GM06990 (cell line): ENCODE results near the gene CD244.

ENCODE experiments used
- DNase-seq: peaks from one replicate; pipeline ENCODE4 v3.0.0-alpha.2; 2011; ENCODE audit not compliant: insufficient read length; ENCODE audit errors: extremely low read depth
- H3K27me3 ChIP-seq: replicated peaks from 2 replicates; pipeline ENCODE4 v1.6.0; 2011; ENCODE audit warnings: low read length; ENCODE audit not compliant: control insufficient read depth, insufficient read depth
- H3K36me3 ChIP-seq: 2 replicates; pipeline ENCODE4 v1.5.1; 2011; ENCODE audit warnings: low read length; ENCODE audit not compliant: control insufficient read depth, insufficient read depth
- H3K4me3 ChIP-seq: replicated peaks from 2 replicates; pipeline ENCODE4 v1.5.1; 2011; ENCODE audit warnings: low read depth, mild to moderate bottlenecking, control low read depth, low read length
- TF ChIP-seq, protein P1 (sequence below): IDR thresholded peaks from 2 replicates; pipeline ENCODE4 v1.5.1; 2011; ENCODE audit warnings: low read length, control low read depth, mild to moderate bottlenecking, inconsistent platforms; ENCODE audit not compliant: insufficient read depth, poor library complexity, severe bottlenecking

CD244 gene

DNA sequence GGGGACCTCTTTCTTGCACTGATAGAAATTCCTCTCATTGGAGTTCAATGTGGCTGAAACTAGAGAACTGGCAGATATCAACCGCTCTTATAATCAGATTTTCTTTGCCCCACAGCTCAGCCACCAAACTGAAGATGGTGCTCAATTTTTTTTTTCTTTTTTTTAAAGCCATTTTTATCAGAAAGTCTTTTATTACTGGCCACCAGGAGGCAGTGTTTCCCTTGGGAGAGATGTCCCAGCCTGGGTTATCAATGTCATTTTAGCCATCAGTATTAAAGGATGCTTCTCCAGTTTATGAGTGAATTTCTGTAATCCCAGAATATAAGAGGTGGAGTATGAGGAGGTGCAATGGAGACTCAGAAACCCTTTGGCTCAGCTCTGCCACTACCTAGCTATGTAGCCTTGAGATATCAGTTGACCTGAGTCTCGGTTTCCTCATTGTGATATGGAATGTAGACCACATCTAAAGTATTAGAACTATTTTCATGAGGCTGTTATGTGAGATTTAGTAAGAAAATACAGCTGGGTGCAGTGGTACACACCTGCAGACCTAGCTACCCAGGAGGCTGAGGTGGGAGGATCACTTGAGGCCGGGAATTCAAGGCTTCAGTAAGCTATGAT, 27.6 kb downstream of the CD244 start:
- TF ChIP-seq, protein P1, sequence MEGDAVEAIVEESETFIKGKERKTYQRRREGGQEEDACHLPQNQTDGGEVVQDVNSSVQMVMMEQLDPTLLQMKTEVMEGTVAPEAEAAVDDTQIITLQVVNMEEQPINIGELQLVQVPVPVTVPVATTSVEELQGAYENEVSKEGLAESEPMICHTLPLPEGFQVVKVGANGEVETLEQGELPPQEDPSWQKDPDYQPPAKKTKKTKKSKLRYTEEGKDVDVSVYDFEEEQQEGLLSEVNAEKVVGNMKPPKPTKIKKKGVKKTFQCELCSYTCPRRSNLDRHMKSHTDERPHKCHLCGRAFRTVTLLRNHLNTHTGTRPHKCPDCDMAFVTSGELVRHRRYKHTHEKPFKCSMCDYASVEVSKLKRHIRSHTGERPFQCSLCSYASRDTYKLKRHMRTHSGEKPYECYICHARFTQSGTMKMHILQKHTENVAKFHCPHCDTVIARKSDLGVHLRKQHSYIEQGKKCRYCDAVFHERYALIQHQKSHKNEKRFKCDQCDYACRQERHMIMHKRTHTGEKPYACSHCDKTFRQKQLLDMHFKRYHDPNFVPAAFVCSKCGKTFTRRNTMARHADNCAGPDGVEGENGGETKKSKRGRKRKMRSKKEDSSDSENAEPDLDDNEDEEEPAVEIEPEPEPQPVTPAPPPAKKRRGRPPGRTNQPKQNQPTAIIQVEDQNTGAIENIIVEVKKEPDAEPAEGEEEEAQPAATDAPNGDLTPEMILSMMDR, result peak; percentile 64
- no peaks in the 10 kb centered on the region for H3K36me3 ChIP-seq
- no peaks in the 10 kb centered on the region for H3K27me3 ChIP-seq
- no peak overlapping the region for H3K4me3 ChIP-seq
- no peak for DNase-seq

DNA sequence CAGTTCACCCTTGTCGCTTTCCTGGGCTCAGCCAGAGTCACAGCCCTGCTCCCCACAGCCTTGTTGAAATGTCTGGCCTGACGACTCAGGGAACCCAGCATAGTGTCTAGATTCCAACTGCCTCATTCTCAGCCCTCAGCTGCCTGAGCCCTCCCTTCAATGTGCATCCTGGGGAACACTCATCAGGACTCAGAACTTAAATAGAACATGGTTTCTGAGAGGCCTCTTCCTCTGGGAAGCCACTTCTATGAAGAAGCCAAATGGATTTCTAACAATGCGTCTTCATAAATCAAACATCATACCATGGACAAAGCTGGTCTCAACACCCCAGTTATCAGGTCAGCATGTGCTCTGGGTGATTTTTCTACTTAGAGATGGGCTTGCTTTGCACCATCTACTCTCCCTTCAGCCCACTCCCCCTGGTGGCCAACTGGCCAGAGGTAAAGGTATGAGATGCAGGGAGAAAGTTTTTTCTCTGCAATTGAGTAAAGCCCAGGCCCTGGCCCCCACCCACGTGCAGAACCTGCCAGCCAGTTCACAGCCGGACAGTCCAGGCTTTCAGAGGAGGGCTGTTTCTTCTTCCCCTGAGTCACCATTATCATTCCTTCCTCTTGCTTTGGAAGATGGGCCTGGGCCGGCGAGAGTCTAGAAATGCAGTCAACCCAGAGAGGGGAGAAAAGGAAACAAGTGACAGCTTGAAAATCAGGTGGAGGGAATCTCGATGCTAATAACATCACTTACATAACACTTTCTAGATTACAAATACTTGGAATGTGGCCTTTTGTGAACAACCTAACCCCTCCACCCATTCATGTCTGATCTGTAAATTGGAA, 32.1 kb downstream of the CD244 start:
- no peak overlapping the region for H3K4me3 ChIP-seq
- TF ChIP-seq, protein P1, result peak; percentile 87
- peak; percentile 29 for DNase-seq
- no peaks in the 10 kb centered on the region for H3K27me3 ChIP-seq
- H3K36me3 ChIP-seq, result no peaks in the 10 kb centered on the region; the same call in 1 of the 2 replicates

DNA sequence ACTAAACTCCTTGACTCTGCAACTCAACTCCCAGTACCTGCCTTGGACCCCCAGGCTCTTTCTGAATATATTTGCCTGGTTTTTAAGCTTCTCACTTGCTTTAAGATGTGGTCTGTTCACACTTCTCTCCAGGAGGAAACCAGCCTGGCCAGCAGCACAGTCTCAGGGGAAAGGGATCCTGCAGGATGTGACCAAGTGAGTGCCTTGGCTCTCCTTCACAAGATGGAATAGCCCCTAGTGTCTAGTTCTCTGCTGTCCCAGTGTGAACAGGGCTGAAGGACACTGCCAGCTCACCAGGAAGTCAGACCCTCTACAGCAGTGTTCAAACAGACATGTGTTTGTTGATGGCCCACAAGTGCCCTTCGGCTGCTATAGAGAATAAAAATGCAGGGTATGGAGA, 32.9 kb downstream of the CD244 start:
- Histone ChIP-seq H3K36me3 (no peaks in the 10 kb centered on the region; the same call in 1 of the 2 replicates), H3K27me3 (no peaks in the 10 kb centered on the region), H3K4me3 (no peak overlapping the region)
- DNase-seq, result no peak
- TF ChIP-seq, protein P1, result no peak

DNA sequence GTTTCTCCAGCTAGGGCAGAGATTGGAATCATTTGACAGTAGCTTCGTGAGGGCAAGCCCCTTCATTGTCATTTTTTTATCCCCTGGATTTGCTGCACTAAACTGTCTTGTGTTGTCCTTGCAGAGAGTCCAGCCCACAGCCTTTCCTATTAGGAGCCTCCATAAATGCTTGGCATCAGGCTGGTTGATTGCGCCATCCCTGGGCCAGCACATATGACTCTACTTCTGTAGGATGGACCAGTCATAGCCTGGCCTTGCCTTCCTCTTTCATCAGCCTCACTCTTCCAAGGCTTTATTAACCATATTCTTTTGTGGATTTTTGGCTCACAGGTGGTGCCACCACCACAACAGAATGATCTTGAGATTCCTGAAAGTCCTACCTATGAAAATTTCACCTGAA, 35.3 kb downstream of the CD244 start:
- no peak for DNase-seq
- no peak overlapping the region for H3K4me3 ChIP-seq
- H3K27me3 ChIP-seq, result no peaks in the 10 kb centered on the region
- H3K36me3 ChIP-seq, result no peaks in the 10 kb centered on the region; the same call in 1 of the 2 replicates
- TF ChIP-seq, protein P1, result no peak

DNA sequence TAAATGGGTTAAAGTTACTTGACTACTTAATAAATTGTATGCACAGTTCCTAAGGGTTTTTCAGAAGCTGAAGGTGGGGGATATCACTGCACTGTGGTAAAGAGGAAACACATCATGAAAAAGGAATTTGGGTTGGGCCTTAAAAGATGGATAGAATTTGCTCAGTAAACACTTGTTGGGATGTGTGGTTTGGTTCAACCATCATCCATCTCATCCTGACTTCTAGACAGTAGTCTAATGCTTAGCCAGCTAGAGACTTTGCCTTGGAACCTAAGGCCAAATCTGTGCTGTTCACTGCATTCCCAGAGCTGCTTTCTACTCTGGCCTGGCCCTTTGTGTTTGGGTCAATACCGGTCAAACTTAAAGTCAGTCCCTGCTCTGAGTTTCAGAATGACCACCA, 36.1 kb downstream of the CD244 start:
- Histone ChIP-seq H3K36me3 (no peaks in the 10 kb centered on the region; the same call in 1 of the 2 replicates), H3K4me3 (no peak overlapping the region), H3K27me3 (no peaks in the 10 kb centered on the region)
- no peak for DNase-seq
- TF ChIP-seq, protein P1, result no peak
